ENCODE measurements around the gene ABI2.

Gene ABI2

GRCh38 chr2:203451689-203452088 is 123.5 kb downstream of the ABI2 start:
- TF ChIP-seq ZNF335 (tag by site-specific recombination; conservative IDR thresholded peaks at IDR 0.05) (no peak), ZNF488 (tag by site-specific recombination; IDR thresholded peaks at IDR 0.05) (no peak), ZNF501 (tag by site-specific recombination; IDR thresholded peaks at IDR 0.05) (no peak)
- ChIA-PET POLR2A (no interaction called here), CTCF (interaction anchor here (6.2 kb wide), 1 partner anchor 365 kb away, joined by 29 read pairs; no protein-coding TSS in a partner anchor)
- Histone ChIP-seq H3K9me3 (ENCODE audit: control insufficient read depth, insufficient read depth, low read depth, low read length) (no peaks in the 10 kb centered on the region), H3K4me1 (ENCODE audit: control insufficient read depth, insufficient read depth, low read length) (no peaks in the 10 kb centered on the region), H3K27ac (ENCODE audit: extremely low read depth, low read depth, low read length) (no peak overlapping the region), H3K4me3 (ENCODE audit: low read depth, low read length) (no peak overlapping the region), H3K36me3 (ENCODE audit: control insufficient read depth in 2 of 2, insufficient read depth in 1 of 2, low read length in 2 of 2) (peaks cover 4 to 43% of the 10 kb centered on the region in 2 experiments; a peak in 2 of 3 replicates)

GRCh38 chr2:203453858-203454451 is 125.8 kb downstream of the ABI2 start:
- Histone ChIP-seq H3K9me3 (ENCODE audit: control insufficient read depth, insufficient read depth, low read depth, low read length) (no peaks in the 10 kb centered on the region), H3K27ac (ENCODE audit: extremely low read depth, low read depth, low read length) (no peak overlapping the region), H3K4me1 (ENCODE audit: control insufficient read depth, insufficient read depth, low read length) (no peaks in the 10 kb centered on the region), H3K4me3 (ENCODE audit: low read depth, low read length) (no peak overlapping the region), H3K36me3 (ENCODE audit: control insufficient read depth in 2 of 2, insufficient read depth in 1 of 2, low read length in 2 of 2) (peaks cover 7 to 41% of the 10 kb centered on the region in 2 experiments; a peak in 2 of 3 replicates)
- POLR2A ChIA-PET: no interaction called here
- CTCF ChIA-PET: interaction anchor here (0.5 to 6.2 kb wide), 28 partner anchors 10 to 880 kb away, joined by 3 to 29 read pairs (median 4); no protein-coding TSS in a partner anchor
- TF ChIP-seq ZNF571 (tag by site-specific recombination; IDR thresholded peaks at IDR 0.05) (no peak), ZNF654 (tag by site-specific recombination; IDR thresholded peaks at IDR 0.05; ENCODE audit: low read depth) (peak; percentile 51), CTCF (tag by site-specific recombination; IDR thresholded peaks at IDR 0.05) (peak; percentile 26; the same call in 1 of the 2 replicates), ZNF133 (tag by site-specific recombination; IDR thresholded peaks at IDR 0.05) (no peak)

GRCh38 chr2:203455209-203455608 is 127.0 kb downstream of the ABI2 start:
- Histone ChIP-seq H3K27ac (ENCODE audit: extremely low read depth, low read depth, low read length) (no peak overlapping the region), H3K4me3 (ENCODE audit: low read depth, low read length) (no peak overlapping the region), H3K4me1 (ENCODE audit: control insufficient read depth, insufficient read depth, low read length) (no peaks in the 10 kb centered on the region), H3K36me3 (ENCODE audit: control insufficient read depth in 2 of 2, insufficient read depth in 1 of 2, low read length in 2 of 2) (peaks cover 11 to 47% of the 10 kb centered on the region in 2 experiments), H3K9me3 (ENCODE audit: control insufficient read depth, insufficient read depth, low read depth, low read length) (no peaks in the 10 kb centered on the region)
- ChIA-PET CTCF (interaction anchor here (0.6 to 6.2 kb wide), 9 partner anchors 8 to 896 kb away, joined by 3 to 29 read pairs (median 6); partner anchors contain the start of gene CYP20A1), POLR2A (no interaction called here)
- TF ChIP-seq ZNF16 (tag by site-specific recombination; IDR thresholded peaks at IDR 0.05; ENCODE audit: low read depth) (no peak), ZNF37A (tag by site-specific recombination; IDR thresholded peaks at IDR 0.05) (no peak), PRDM6 (tag by site-specific recombination; IDR thresholded peaks at IDR 0.05) (no peak), ZNF530 (tag by site-specific recombination; IDR thresholded peaks at IDR 0.05; ENCODE audit: low read depth) (no peak), ZBTB10 (tag by site-specific recombination; IDR thresholded peaks at IDR 0.05) (no peak), MZF1 (tag by site-specific recombination; IDR thresholded peaks at IDR 0.05; ENCODE audit: borderline replicate concordance) (no peak), ZNF747 (tag by site-specific recombination; IDR thresholded peaks at IDR 0.05) (no peak), ZFP41 (tag by site-specific recombination; IDR thresholded peaks at IDR 0.05; ENCODE audit: borderline replicate concordance) (no peak), ZNF214 (tag by site-specific recombination; IDR thresholded peaks at IDR 0.05; ENCODE audit: borderline replicate concordance) (no peak), ZNF624 (tag by site-specific recombination; IDR thresholded peaks at IDR 0.05) (no peak), ZNF311 (tag by site-specific recombination; IDR thresholded peaks at IDR 0.05; ENCODE audit: borderline replicate concordance) (no peak), ZNF623 (tag by site-specific recombination; IDR thresholded peaks at IDR 0.05) (no peak), ZNF792 (tag by site-specific recombination; IDR thresholded peaks at IDR 0.05) (no peak), GLI2 (tag by site-specific recombination; IDR thresholded peaks at IDR 0.05; ENCODE audit: borderline replicate concordance, low read depth) (no peak)
